Testis (tissue), 2 donors: ENCODE results near the gene USP49.

Source experiments
- POLR2A ChIP-seq: fragments of 450-650 bp; IDR thresholded peaks from one replicate; pipeline ENCODE4 v1.6.1; 2017; ENCODE audit warnings: antibody characterized with exemption, mild to moderate bottlenecking, moderate library complexity
- TF ChIP-seq, protein P1 (sequence below), 3 experiments: fragments of 450-650 bp in 2 of 3; fragments of 200-600 bp in 1 of 3; sonication (generic) in 1 of 3; IDR thresholded peaks; one replicate each; pipeline ENCODE4 v1.5.1; 2016 to 2019; ENCODE audit warnings: antibody characterized with exemption in 3 of 3, mild to moderate bottlenecking in 2 of 3, moderate library complexity in 1 of 3

GRCh38 chr6:41777551-41778285 is 117.5 kb downstream of the USP49 start:
- TF ChIP-seq, protein P1, sequence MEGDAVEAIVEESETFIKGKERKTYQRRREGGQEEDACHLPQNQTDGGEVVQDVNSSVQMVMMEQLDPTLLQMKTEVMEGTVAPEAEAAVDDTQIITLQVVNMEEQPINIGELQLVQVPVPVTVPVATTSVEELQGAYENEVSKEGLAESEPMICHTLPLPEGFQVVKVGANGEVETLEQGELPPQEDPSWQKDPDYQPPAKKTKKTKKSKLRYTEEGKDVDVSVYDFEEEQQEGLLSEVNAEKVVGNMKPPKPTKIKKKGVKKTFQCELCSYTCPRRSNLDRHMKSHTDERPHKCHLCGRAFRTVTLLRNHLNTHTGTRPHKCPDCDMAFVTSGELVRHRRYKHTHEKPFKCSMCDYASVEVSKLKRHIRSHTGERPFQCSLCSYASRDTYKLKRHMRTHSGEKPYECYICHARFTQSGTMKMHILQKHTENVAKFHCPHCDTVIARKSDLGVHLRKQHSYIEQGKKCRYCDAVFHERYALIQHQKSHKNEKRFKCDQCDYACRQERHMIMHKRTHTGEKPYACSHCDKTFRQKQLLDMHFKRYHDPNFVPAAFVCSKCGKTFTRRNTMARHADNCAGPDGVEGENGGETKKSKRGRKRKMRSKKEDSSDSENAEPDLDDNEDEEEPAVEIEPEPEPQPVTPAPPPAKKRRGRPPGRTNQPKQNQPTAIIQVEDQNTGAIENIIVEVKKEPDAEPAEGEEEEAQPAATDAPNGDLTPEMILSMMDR (IDR thresholded peaks at IDR 0.05) = no peak
- no peak for TF ChIP-seq POLR2A
